HEK293 (cell line): Measurements from ENCODE around the gene MRC2.

Experiments
- CTCF ChIA-PET: fragments of 350-600 bp; formaldehyde crosslinking; extraction: SDS; loops from one replicate; lab custom pipeline; 2021; ENCODE audit warnings: antibody characterized with exemption; lab: Yijun Ruan, JAX
- POLR2A ChIA-PET: fragments of 300-600 bp; formaldehyde crosslinking; extraction: SDS; loops from one replicate; lab custom pipeline; 2020; ENCODE audit warnings: antibody characterized with exemption, inconsistent platforms; lab: Yijun Ruan, JAX
- H3K27ac ChIP-seq: fragments of 200-500 bp; sonication (Bioruptor generic); 2 replicates; pipeline ENCODE4 v1.5.1; 2014; ENCODE audit warnings: low read depth, low read length, control low read depth, inconsistent platforms; ENCODE audit errors: extremely low read depth
- H3K36me3 ChIP-seq, 2 experiments: fragments of 200-500 bp in 1 of 2; sonication (Bioruptor generic) in 1 of 2; 1 replicate in 1 of 2; 2 replicates in 1 of 2; pipeline ENCODE4 v1.5.1; 2014 to 2017; ENCODE audit warnings: inconsistent platforms in 2 of 2, low read length in 2 of 2; ENCODE audit not compliant: control insufficient read depth in 2 of 2, insufficient read depth in 1 of 2
- H3K4me1 ChIP-seq: fragments of 200-500 bp; sonication (Bioruptor generic); 2 replicates; pipeline ENCODE4 v1.5.1; 2014; ENCODE audit warnings: mild to moderate bottlenecking, low read length, inconsistent platforms; ENCODE audit not compliant: control insufficient read depth, insufficient read depth
- H3K4me3 ChIP-seq: 2 replicates; pipeline ENCODE4 v1.5.1; 2011; ENCODE audit warnings: low read depth, mild to moderate bottlenecking, control low read depth, low read length, moderate library complexity
- H3K9me3 ChIP-seq: fragments of 200-500 bp; sonication (Bioruptor generic); 2 replicates; pipeline ENCODE4 v1.5.1; 2014; ENCODE audit warnings: low read depth, low read length, inconsistent platforms; ENCODE audit not compliant: control insufficient read depth, insufficient read depth
- GLI4 ChIP-seq: fragments of 450-650 bp; formaldehyde crosslinking; IDR thresholded peaks from 2 replicates; pipeline ENCODE4 v1.5.1; 2016; ENCODE audit warnings: missing biosample characterization, missing genetic modification characterization
- HOXC10 ChIP-seq: sonication (generic); formaldehyde crosslinking; IDR thresholded peaks from 2 replicates; pipeline ENCODE4 v1.8.1; 2023; ENCODE audit warnings: mild to moderate bottlenecking, missing genetic modification reagents
- IKZF3 ChIP-seq: fragments of 450-650 bp; IDR thresholded peaks from 2 replicates; pipeline ENCODE4 v1.5.0; 2018; ENCODE audit warnings: missing biosample characterization, mild to moderate bottlenecking, missing genetic modification characterization, moderate library complexity
- KLF7 ChIP-seq: fragments of 450-650 bp; formaldehyde crosslinking; IDR thresholded peaks from 2 replicates; pipeline ENCODE4 v1.5.1; 2016; ENCODE audit warnings: missing biosample characterization, missing genetic modification characterization, borderline replicate concordance
- OSR2 ChIP-seq: fragments of 450-650 bp; formaldehyde crosslinking; IDR thresholded peaks from 2 replicates; pipeline ENCODE4 v1.5.1; 2016; ENCODE audit warnings: missing biosample characterization, missing genetic modification characterization
- ZBTB49 ChIP-seq: fragments of 450-650 bp; formaldehyde crosslinking; IDR thresholded peaks from 2 replicates; pipeline ENCODE4 v1.5.1; 2016; ENCODE audit warnings: missing biosample characterization, missing genetic modification characterization, low read depth
- ZFHX2 ChIP-seq: fragments of 450-650 bp; formaldehyde crosslinking; conservative IDR thresholded peaks from 2 replicates; pipeline ENCODE4 v1.5.1; 2016; ENCODE audit warnings: missing biosample characterization, missing genetic modification characterization
- ZNF280C ChIP-seq: fragments of 450-650 bp; formaldehyde crosslinking; IDR thresholded peaks from 2 replicates; pipeline ENCODE4 v1.5.1; 2016; ENCODE audit warnings: missing biosample characterization, missing genetic modification characterization
- ZNF280D ChIP-seq: fragments of 450-650 bp; formaldehyde crosslinking; IDR thresholded peaks from 2 replicates; pipeline ENCODE4 v1.5.1; 2016; ENCODE audit warnings: missing biosample characterization, missing genetic modification characterization
- ZNF391 ChIP-seq: fragments of 450-650 bp; formaldehyde crosslinking; IDR thresholded peaks from 2 replicates; pipeline ENCODE4 v1.5.1; 2016; ENCODE audit warnings: low read depth, missing biosample characterization, missing genetic modification characterization, borderline replicate concordance
- ZNF571 ChIP-seq: fragments of 450-650 bp; formaldehyde crosslinking; IDR thresholded peaks from 2 replicates; pipeline ENCODE4 v1.5.0; 2017; ENCODE audit warnings: missing biosample characterization, missing genetic modification characterization
- ZNF624 ChIP-seq: fragments of 450-650 bp; formaldehyde crosslinking; IDR thresholded peaks from 2 replicates; pipeline ENCODE4 v1.5.1; 2017; ENCODE audit warnings: missing biosample characterization, missing genetic modification characterization
- ZNF645 ChIP-seq: fragments of 450-650 bp; formaldehyde crosslinking; IDR thresholded peaks from 2 replicates; pipeline ENCODE4; 2016; ENCODE audit warnings: missing biosample characterization, missing genetic modification characterization
- ZNF670 ChIP-seq: fragments of 450-650 bp; formaldehyde crosslinking; IDR thresholded peaks from 2 replicates; pipeline ENCODE4 v1.5.1; 2016; ENCODE audit warnings: missing biosample characterization, missing genetic modification characterization, low read depth
- ZNF701 ChIP-seq: fragments of 450-650 bp; formaldehyde crosslinking; IDR thresholded peaks from 2 replicates; pipeline ENCODE4 v1.5.1; 2016; ENCODE audit warnings: missing biosample characterization, missing genetic modification characterization
- ZNF704 ChIP-seq: fragments of 450-650 bp; formaldehyde crosslinking; IDR thresholded peaks from 2 replicates; pipeline ENCODE4 v1.5.1; 2016; ENCODE audit warnings: missing biosample characterization, missing genetic modification characterization
- ZNF791 ChIP-seq: fragments of 450-650 bp; formaldehyde crosslinking; IDR thresholded peaks from 2 replicates; pipeline ENCODE4 v1.5.1; 2016; ENCODE audit warnings: missing biosample characterization, missing genetic modification characterization

The MRC2 gene

GRCh38 chr17:62599964-62600657 is 27.4 kb upstream of the MRC2 start (continued):
- TF ChIP-seq ZNF645 = no peak
- TF ChIP-seq ZBTB49 (tag by site-specific recombination) = no peak
- no peak for TF ChIP-seq ZNF571 (tag by site-specific recombination)
- no peak for TF ChIP-seq IKZF3 (tag by site-specific recombination)

GRCh38 chr17:62600805-62601204 is 26.7 kb upstream of the MRC2 start:
- POLR2A ChIA-PET = no interaction called here
- Histone ChIP-seq H3K9me3 (no peaks in the 10 kb centered on the region), H3K36me3 (peaks cover 76 to 80% of the 10 kb centered on the region in 2 experiments), H3K4me1 (no peaks in the 10 kb centered on the region), H3K27ac (no peak overlapping the region), H3K4me3 (no peak overlapping the region)
- TF ChIP-seq ZNF391 (tag by site-specific recombination) (no peak), OSR2 (tag by site-specific recombination) (no peak), ZNF670 (no peak), GLI4 (no peak), ZNF280C (tag by site-specific recombination) (no peak), ZNF624 (no peak), KLF7 (no peak), HOXC10 (CRISPR knock-in tag) (no peak), ZNF701 (no peak), ZFHX2 (tag by site-specific recombination) (no peak), ZNF791 (tag by site-specific recombination) (no peak), ZNF704 (tag by site-specific recombination) (no peak), ZNF280D (tag by site-specific recombination) (no peak)
- CTCF ChIA-PET = interaction anchor here (1.0 kb wide), 1 partner anchor 10 kb away, joined by 3 read pairs; no protein-coding TSS in a partner anchor
